GM10266 (cell line): ENCODE measurements around the gene UBFD1.
A peak's percentile ranks its signal among the peaks of the same experiment; 100 is the strongest.
"Not testable (repeated sequence)": the region's sequence is repeated elsewhere in the genome, so short reads cannot be mapped to it uniquely, and the experiment has no call there.

Experiments
- DNase-seq: peaks from one replicate; pipeline ENCODE4 v3.0.0; 2012; ENCODE audit errors: extremely low spot score
- TF ChIP-seq, protein P1 (sequence below): IDR thresholded peaks from 2 replicates; pipeline ENCODE4 v1.5.1; 2012; ENCODE audit warnings: mild to moderate bottlenecking, low read depth; ENCODE audit not compliant: control insufficient read depth, insufficient read depth; ENCODE audit errors: missing control alignments

UBFD1 gene

DNA sequence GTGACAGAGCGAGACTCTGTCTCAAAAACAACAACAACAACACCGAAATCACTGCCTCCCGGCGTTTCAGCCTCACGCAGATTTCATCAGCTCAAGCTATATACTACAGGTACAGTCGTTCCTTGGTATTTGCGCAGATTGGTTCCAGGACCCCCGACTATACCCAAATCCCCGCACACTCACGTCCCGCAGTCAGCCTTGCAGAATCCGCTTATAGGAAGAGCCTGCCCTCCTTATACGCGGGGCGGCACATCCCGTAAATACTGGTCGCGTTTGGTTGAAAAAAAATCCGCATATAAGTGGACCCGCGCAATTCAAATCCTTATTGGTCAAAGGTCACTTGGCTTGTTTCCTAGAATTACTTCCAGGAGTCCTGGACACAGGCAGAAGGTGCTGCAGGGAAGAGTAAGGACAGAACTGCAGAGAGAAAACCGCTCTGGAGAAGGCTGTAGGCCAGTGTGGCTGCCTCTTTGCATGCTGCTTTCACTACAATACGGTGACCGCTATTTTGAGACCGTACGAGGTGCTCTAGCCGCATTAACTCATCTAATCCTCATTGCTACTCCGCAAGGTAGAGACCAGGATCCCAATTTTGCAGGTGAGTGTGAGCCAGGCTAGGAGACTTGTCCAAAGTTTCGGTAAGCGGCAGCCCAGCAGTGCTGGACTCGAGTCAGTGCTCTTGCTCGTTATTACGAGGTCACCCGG, 37.9 kb downstream of the UBFD1 start:
- TF ChIP-seq, protein P1, sequence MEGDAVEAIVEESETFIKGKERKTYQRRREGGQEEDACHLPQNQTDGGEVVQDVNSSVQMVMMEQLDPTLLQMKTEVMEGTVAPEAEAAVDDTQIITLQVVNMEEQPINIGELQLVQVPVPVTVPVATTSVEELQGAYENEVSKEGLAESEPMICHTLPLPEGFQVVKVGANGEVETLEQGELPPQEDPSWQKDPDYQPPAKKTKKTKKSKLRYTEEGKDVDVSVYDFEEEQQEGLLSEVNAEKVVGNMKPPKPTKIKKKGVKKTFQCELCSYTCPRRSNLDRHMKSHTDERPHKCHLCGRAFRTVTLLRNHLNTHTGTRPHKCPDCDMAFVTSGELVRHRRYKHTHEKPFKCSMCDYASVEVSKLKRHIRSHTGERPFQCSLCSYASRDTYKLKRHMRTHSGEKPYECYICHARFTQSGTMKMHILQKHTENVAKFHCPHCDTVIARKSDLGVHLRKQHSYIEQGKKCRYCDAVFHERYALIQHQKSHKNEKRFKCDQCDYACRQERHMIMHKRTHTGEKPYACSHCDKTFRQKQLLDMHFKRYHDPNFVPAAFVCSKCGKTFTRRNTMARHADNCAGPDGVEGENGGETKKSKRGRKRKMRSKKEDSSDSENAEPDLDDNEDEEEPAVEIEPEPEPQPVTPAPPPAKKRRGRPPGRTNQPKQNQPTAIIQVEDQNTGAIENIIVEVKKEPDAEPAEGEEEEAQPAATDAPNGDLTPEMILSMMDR = no peak
- no peak for DNase-seq

DNA sequence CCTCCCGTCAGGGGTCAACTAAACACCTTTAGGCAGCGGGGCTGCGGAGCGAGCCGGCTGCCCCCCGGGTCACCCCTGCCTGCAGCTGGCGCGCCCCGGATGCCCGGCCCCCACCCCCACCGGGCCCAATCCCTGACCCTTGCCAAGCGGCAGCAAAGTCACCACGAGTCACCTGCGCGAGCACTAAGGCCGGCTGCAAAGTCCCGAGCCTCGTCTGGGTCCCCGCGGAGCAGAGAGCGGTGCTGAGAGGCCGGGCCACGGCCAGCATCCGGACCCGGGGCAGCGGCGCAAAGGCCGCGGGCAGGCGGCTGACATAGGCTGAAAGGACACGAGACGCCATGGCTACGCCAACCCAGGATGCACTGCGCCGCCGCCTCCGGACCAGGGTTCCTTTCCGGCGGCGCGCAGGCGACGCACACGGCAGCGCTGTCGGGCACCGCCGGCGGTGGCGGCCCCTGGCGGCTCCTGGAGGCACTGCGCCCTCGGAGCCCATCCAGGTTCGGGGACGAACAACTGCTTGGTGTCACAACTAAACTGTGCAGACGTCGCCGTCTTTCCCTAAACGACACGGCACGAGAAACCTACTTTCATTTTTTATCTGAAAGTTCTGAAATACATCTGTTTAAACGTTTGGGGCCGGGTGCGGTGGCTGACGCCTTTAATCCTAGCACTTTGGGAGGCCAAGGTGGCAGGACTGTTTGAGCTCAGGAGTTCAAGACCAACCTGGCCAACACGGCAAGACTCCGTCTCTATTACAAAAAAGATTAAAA, 38.6 kb downstream of the UBFD1 start, which contains the start of gene NDUFAB1:
Gene NDUFAB1 (minus strand): TSS at position 366 of the 770 bp plus-strand sequence. CDS start 26 bp downstream, at position 340.
- TF ChIP-seq, protein P1 = peak; percentile 99
- peak; percentile 93 for DNase-seq

DNA sequence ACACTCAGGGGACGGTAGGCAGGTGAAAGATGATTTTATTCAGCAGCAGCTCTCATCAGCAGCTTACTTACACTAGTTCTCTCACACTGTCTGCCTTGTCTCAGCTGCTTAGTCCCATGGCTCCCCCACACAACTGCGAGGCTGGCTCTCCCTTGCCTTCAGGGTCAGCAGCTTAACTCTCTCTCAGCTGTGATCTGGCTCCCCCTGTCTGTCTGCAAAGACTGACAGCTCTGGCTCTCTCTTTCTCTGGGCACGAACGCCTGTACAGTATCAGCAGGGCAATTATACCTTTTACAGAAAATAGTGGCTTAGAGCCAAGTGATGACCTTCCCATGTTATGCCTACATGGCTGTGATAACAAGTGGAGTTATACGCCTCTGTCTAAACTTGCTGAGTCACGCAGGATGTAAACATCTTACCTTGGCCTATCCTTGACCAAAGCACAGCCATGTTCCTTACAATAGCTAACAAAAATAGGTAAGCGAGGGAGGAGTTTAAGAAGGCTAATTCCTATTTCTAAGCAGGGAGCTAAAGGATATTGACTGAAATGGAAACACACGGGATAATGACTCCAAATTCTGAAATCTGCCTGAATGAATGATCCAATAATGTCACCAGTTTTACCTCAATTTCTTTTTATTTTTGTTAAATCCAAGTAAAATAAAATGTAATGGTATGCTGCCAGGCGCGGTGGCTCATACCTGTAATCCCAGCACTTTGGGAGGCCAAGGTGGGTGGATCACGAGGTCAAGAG, 39.7 kb downstream of the UBFD1 start:
- TF ChIP-seq, protein P1 = peak; percentile 54
- DNase-seq = peak; percentile 44

- no peak for DNase-seq
- TF ChIP-seq, protein P1 = no peak
Measured at GRCh38 chr16:23607726-23608125, 50.2 kb downstream of the UBFD1 start.

DNA sequence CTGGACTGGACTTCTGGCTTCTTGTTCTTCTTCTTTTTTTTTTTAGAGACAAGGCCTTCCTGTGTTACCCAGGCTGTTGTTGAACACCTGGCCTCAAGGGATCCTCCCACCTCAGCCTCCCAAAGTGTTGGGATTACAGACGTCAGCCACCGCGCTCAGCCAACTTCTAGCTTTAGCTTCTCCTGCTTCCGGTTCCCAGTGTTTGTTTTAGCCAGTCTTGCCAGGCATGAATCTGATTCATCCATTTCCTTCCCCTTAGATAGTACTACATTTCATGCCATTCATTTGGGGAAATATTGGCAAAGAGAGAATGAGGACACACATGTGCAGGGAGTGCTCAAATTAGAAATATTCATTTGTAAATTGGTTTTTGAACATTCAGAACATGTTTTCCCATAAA, 50.7 kb downstream of the UBFD1 start:
- TF ChIP-seq, protein P1 = no peak
- DNase-seq = no peak

DNA sequence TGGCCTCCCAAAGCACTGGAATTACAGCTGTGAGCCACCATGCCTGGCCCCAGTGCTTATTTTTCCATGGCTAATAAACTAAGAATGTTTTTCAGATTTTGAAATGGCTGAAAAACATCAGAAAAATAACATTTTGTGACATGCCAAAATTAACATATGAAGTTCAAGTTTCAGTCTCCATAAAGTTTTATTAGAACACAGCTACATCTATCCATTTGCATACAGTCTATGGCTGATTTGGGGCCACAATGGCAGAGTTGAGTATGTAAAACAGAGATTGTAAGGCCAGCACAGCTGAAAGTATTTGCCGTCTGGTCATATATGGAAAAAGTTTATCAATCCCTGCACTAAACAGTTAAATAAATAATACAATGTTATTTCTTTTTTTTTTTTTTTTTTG, 52.4 kb downstream of the UBFD1 start:
- TF ChIP-seq, protein P1 = no peak
- no peak for DNase-seq

GRCh38 chr16:23610905-23611304, 53.4 kb downstream of the UBFD1 start:
- DNase-seq = not testable (repeated sequence)
